ENCODE results near the gene PANK2. TPM values are rescaled to one million over a fixed set of nuclear protein-coding genes. Genes with fewer than 3 reads are reported as not detected.
A peak's percentile ranks its signal among the peaks of the same experiment; 100 is the strongest.
"Not testable (repeated sequence)": the region's sequence is repeated elsewhere in the genome, so short reads cannot be mapped to it uniquely, and the experiment has no call there.

PANK2 gene
- total and polyA plus RNA-seq, 10 donors, result 23.0 to 74.4 (median 64.3) TPM

DNA sequence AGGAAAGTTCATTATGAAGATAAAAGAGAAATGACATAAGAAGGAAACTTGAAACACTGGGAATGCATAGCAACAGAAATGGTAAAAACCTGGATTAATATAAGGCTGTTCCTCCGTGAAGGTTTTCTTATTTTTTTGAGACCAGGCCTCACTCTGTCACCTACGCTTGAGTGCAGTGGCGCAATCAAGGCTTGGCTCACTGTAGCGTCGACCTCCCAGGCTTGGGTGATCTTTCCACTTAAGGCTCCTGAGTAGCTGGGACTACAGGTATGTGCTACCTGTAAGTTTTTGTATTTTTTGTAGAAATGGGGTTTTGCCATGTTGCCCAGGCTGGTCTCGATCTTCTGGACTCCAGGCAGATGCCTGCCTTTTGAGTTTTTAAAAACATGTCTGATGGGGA, 51.7 kb downstream of the PANK2 start:
- 69 to 91% (median 85%) methylated on average over 6 of the region's 6 CpGs for WGBS, 5 donors
- Histone ChIP-seq H3K4me1 (peaks cover 0 to 3% (median 0%) of the 10 kb centered on the region in 6 donors), H3K27me3 (replicated peaks in 1 of 7) (no peaks in the 10 kb centered on the region), H3K27ac (no peak overlapping the region), H3K4me3 (no peak overlapping the region), H3K36me3 (peaks cover 0 to 96% (median 7%) of the 10 kb centered on the region in 6 donors), H3K9me3 (peaks cover 0 to 21% (median 0%) of the 10 kb centered on the region in 8 donors)
- intact Hi-C loops (cut with DNase I; ENCODE audit: low total_unique reads), result no loop called here
- no peak for TF ChIP-seq POLR2AphosphoS5 (IDR thresholded peaks at IDR 0.05)
- no peak for TF ChIP-seq CTCF (IDR thresholded peaks at IDR 0.05 in 8 of 11, conservative IDR thresholded peaks at IDR 0.05 in 3 of 11)
- no peak for TF ChIP-seq POLR2A (IDR thresholded peaks at IDR 0.05)
- no peak for DNase-seq

DNA sequence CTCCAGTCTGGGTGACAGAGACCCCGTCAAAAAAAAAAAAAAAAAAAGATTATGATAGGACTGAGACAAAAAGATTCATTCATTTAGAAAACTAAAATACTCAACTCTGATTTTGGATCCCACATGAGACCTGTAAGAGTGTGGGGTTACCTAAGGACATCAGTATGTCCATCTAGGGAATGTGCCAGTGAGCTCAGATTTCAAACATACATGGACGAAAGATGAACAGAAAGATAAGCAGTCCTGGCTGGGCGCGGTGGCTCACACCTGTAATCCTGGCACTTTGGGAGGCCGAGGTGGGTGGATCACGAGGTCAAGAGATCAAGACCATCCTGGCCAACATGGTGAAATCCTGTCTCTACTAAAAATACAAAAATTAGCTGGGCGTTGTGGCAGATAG, 57.5 kb downstream of the PANK2 start:
- H3K9me3 ChIP-seq; intact Hi-C loops (cut with DNase I; ENCODE audit: low total_unique reads); DNase-seq; H3K4me1 ChIP-seq; H3K27me3 ChIP-seq (replicated peaks in 1 of 7); H3K27ac ChIP-seq; H3K4me3 ChIP-seq: not testable (repeated sequence)
- peaks cover 0 to 78% (median 0%) of the 10 kb centered on the region in 6 donors for H3K36me3 ChIP-seq
- WGBS, 5 donors, result 91 to 94% (median 93%) methylated on average over 7 of the region's 7 CpGs

- intact Hi-C loops (cut with DNase I; ENCODE audit: low total_unique reads), result no loop called here
Observed at GRCh38 chr20:3964719-3965118, 75.5 kb downstream of the PANK2 start.

DNA sequence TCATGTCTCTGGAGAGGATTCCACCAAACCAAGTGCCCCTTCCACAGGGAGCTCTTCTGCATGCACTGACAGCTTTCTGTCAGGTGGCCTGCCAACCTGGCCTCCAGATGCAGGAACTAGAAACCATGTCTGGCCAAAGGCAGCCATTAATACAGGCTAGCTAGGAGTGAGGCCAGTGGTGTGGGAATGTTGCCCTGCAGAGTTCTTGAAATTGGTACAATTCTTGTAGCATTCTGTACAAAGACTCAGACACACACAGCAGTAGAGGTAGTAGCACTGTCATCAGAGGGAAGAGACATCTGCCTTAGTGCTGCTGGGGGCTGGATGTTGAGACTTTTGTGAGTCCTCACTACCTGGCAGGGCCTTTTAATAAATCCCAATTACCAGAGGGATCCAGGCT, 77.4 kb downstream of the PANK2 start:
- intact Hi-C loops (cut with DNase I; ENCODE audit: low total_unique reads), result no loop called here

More at GRCh38 chr20:3964719-3965118, 75.5 kb downstream of the PANK2 start:
- Histone ChIP-seq H3K27me3 (replicated peaks in 1 of 7) (no peaks in the 10 kb centered on the region), H3K4me1 (peaks cover 0 to 3% (median 0%) of the 10 kb centered on the region in 6 donors), H3K4me3 (no peak overlapping the region), H3K36me3 (peaks cover 0 to 51% (median 0%) of the 10 kb centered on the region in 6 donors), H3K9me3 (no peaks in the 10 kb centered on the region), H3K27ac (peak overlapping the region in 1 of 8 donors; percentile 9)
- no peak for TF ChIP-seq CTCF (IDR thresholded peaks at IDR 0.05 in 8 of 11, conservative IDR thresholded peaks at IDR 0.05 in 3 of 11)
- no peak for TF ChIP-seq POLR2AphosphoS5 (IDR thresholded peaks at IDR 0.05)
- TF ChIP-seq POLR2A (IDR thresholded peaks at IDR 0.05), result no peak
- WGBS, 5 donors, result 69 to 89% (median 84%) methylated on average over 3 of the region's 3 CpGs
- DNase-seq, result no peak

More for the DNA sequence above, 77.4 kb downstream of the PANK2 start:
- Histone ChIP-seq H3K36me3 (peaks cover 0 to 35% (median 0%) of the 10 kb centered on the region in 6 donors), H3K27me3 (replicated peaks in 1 of 7) (no peaks in the 10 kb centered on the region), H3K9me3 (no peaks in the 10 kb centered on the region), H3K4me3 (no peak overlapping the region), H3K27ac (no peak overlapping the region), H3K4me1 (peaks cover 0 to 3% (median 0%) of the 10 kb centered on the region in 6 donors)
- TF ChIP-seq POLR2A (IDR thresholded peaks at IDR 0.05) (no peak), CTCF (IDR thresholded peaks at IDR 0.05 in 8 of 11, conservative IDR thresholded peaks at IDR 0.05 in 3 of 11) (no peak), POLR2AphosphoS5 (IDR thresholded peaks at IDR 0.05) (no peak)
- no peak for DNase-seq

Data from spleen (tissue), 11 donors.